GM19438 (cell line): Measurements from ENCODE around the gene ZG16.

Experiments used
- ATAC-seq: cut with Tn5 transposase; IDR thresholded peaks from one replicate; pipeline ENCODE4 v1.9.1; 2021; ENCODE audit warnings: low read depth; ENCODE audit not compliant: unreplicated experiment

The ZG16 gene

GRCh38 chr16:29807426-29808218, 29.6 kb downstream of the ZG16 start:
- ATAC-seq, result no peak

- ATAC-seq, result no peak
These were observed 30.3 kb downstream of the ZG16 start for GRCh38 chr16:29808219-29808900.

GRCh38 chr16:29809031-29809747, 31.1 kb downstream of the ZG16 start:
- ATAC-seq, result no peak

- no peak for ATAC-seq
These were observed 32.0 kb downstream of the ZG16 start for GRCh38 chr16:29809850-29810698.

- no peak for ATAC-seq
These were observed 32.7 kb downstream of the ZG16 start for GRCh38 chr16:29810699-29811169.

- no peak for ATAC-seq
These were observed 33.3 kb downstream of the ZG16 start for GRCh38 chr16:29811170-29811895.

- ATAC-seq, result no peak
These were observed 34.0 kb downstream of the ZG16 start, which contains the start of gene PRRT2 for GRCh38 chr16:29811896-29812665. PRRT2 (plus strand) TSS chr16:29812193; CDS start chr16:29813055, 862 bp downstream.

GRCh38 chr16:29812754-29813643, 34.9 kb downstream of the ZG16 start:
- no peak for ATAC-seq

GRCh38 chr16:29813644-29814562, 35.8 kb downstream of the ZG16 start:
- ATAC-seq, result no peak

GRCh38 chr16:29814592-29814991, 36.5 kb downstream of the ZG16 start:
- no peak for ATAC-seq

GRCh38 chr16:29815032-29815721, 37.1 kb downstream of the ZG16 start:
- ATAC-seq, result no peak

- ATAC-seq, result peak; percentile 56
These were observed 38.0 kb downstream of the ZG16 start, which contains the start of gene PAGR1 for GRCh38 chr16:29815793-29816693. PAGR1 (plus strand) TSS chr16:29816152; CDS start chr16:29816526, 374 bp downstream.

GRCh38 chr16:29816694-29817441, 38.8 kb downstream of the ZG16 start:
- peak; percentile 23 for ATAC-seq

GRCh38 chr16:29818082-29818481, 40.0 kb downstream of the ZG16 start:
- no peak for ATAC-seq
